Osteoblast (primary cell): ENCODE measurements around the gene POMT2. TPM values are rescaled to one million over a fixed set of nuclear protein-coding genes. Genes with fewer than 3 reads are reported as not detected.

ENCODE experiments used
- DNase-seq: peaks from one replicate; pipeline ENCODE4 v3.0.0; 2011; ENCODE audit warnings: low spot score, mixed read lengths; ENCODE audit not compliant: insufficient read length; ENCODE audit errors: missing footprints
- H2AFZ ChIP-seq: 2 replicates; pipeline ENCODE4 v1.6.0; 2011; ENCODE audit warnings: mild to moderate bottlenecking, low read length
- H3K27ac ChIP-seq: 2 replicates; pipeline ENCODE4 v1.5.1; 2011; ENCODE audit warnings: mild to moderate bottlenecking, low read depth, low read length, moderate library complexity
- H3K27me3 ChIP-seq: 2 replicates; pipeline ENCODE4 v1.6.0; 2012; ENCODE audit warnings: mild to moderate bottlenecking, control low read depth, inconsistent platforms, low read length, moderate library complexity; ENCODE audit not compliant: insufficient read depth
- H3K36me3 ChIP-seq: 2 replicates; pipeline ENCODE4 v1.5.1; 2011; ENCODE audit warnings: mild to moderate bottlenecking, low read length, control low read depth, moderate library complexity; ENCODE audit not compliant: insufficient read depth
- H3K4me1 ChIP-seq: 2 replicates; pipeline ENCODE4 v1.5.1; 2011; ENCODE audit warnings: mild to moderate bottlenecking, low read length, control low read depth, moderate library complexity; ENCODE audit not compliant: insufficient read depth
- H3K4me2 ChIP-seq: 2 replicates; pipeline ENCODE4 v1.6.0; 2011; ENCODE audit warnings: mild to moderate bottlenecking, low read length; ENCODE audit not compliant: insufficient read depth
- H3K4me3 ChIP-seq: fragments of 200-600 bp; sonication (generic); 3 replicates; pipeline ENCODE4 v1.5.1; 2012; ENCODE audit warnings: mild to moderate bottlenecking, low read length, inconsistent platforms; ENCODE audit not compliant: insufficient read depth
- H3K79me2 ChIP-seq: 2 replicates; pipeline ENCODE4 v1.6.0; 2012; ENCODE audit warnings: mild to moderate bottlenecking, low read length, control low read depth, inconsistent platforms; ENCODE audit not compliant: insufficient read depth
- H3K9me3 ChIP-seq: 2 replicates; pipeline ENCODE4 v1.5.1; 2011; ENCODE audit warnings: low read depth, low read length, control low read depth
- H4K20me1 ChIP-seq: 2 replicates; pipeline ENCODE4 v1.6.0; 2012; ENCODE audit warnings: mild to moderate bottlenecking, low read length, control low read depth; ENCODE audit not compliant: insufficient read depth
- total RNA-seq: library from RNA; depleted of rRNA; stranded (reverse); fragments of >200 nt; gene quantifications from 2 replicates; pipeline ENCODE4 v1.2.3, GENCODE V29; 2012
- TF ChIP-seq, protein P1 (sequence below): IDR thresholded peaks from 2 replicates; pipeline ENCODE4 v1.5.1; 2011; ENCODE audit warnings: mild to moderate bottlenecking, low read depth, low read length, moderate library complexity; ENCODE audit errors: extremely low read depth

Gene POMT2
- total RNA-seq, 1 donor, result 11.6 TPM

DNA sequence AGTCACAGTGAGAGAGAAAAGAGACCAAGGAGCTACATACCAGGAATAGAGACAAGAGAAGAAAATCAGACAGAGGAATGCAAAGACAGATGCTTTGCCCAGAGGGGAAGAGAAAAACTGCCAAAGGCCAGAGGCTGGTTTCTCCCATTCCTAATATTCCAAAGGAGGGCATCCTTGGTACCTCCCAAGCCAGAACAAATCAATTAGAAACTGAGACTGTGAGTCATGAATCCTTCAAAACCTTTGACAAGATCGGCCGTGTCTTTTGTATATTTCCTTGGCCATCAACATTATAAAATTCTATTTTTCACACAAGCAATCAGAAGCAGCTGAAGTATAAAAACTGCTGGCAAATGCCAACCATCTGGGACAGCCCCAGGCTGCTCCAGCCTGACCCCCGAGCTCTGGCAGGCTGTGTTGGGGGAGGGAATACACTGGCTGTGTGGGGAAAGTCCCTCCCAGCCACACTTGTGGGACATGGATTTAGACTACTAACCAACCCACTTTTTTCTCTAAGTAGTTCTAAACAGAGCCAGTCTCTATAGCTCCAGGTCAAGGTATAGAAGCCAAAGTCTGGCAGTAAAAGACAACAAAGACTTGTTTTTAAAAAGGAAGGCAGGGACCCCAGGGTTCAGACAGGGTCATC, 13.7 kb downstream of the POMT2 start:
- H3K4me3 ChIP-seq, result peak overlapping the region; percentile 6
- no peak for DNase-seq
- no peaks in the 10 kb centered on the region for H3K9me3 ChIP-seq
- H4K20me1 ChIP-seq, result peaks cover 8% of the 10 kb centered on the region
- TF ChIP-seq, protein P1, sequence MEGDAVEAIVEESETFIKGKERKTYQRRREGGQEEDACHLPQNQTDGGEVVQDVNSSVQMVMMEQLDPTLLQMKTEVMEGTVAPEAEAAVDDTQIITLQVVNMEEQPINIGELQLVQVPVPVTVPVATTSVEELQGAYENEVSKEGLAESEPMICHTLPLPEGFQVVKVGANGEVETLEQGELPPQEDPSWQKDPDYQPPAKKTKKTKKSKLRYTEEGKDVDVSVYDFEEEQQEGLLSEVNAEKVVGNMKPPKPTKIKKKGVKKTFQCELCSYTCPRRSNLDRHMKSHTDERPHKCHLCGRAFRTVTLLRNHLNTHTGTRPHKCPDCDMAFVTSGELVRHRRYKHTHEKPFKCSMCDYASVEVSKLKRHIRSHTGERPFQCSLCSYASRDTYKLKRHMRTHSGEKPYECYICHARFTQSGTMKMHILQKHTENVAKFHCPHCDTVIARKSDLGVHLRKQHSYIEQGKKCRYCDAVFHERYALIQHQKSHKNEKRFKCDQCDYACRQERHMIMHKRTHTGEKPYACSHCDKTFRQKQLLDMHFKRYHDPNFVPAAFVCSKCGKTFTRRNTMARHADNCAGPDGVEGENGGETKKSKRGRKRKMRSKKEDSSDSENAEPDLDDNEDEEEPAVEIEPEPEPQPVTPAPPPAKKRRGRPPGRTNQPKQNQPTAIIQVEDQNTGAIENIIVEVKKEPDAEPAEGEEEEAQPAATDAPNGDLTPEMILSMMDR, result no peak
- no peaks in the 10 kb centered on the region for H3K27me3 ChIP-seq
- peaks cover 30% of the 10 kb centered on the region for H3K4me1 ChIP-seq
- H3K36me3 ChIP-seq, result peaks cover 10% of the 10 kb centered on the region
- peak overlapping the region; percentile 34 for H3K27ac ChIP-seq
- H2AFZ ChIP-seq, result peak overlapping the region; percentile 10
- peak overlapping the region; percentile 39 for H3K4me2 ChIP-seq
- H3K79me2 ChIP-seq, result peaks cover 6% of the 10 kb centered on the region

- Histone ChIP-seq H4K20me1 (peaks cover 8% of the 10 kb centered on the region), H3K4me1 (peaks cover 30% of the 10 kb centered on the region), H3K27me3 (no peaks in the 10 kb centered on the region), H2AFZ (peak overlapping the region; percentile 10), H3K79me2 (peaks cover 2% of the 10 kb centered on the region), H3K4me3 (no peak overlapping the region), H3K9me3 (no peaks in the 10 kb centered on the region), H3K27ac (peak overlapping the region; percentile 34), H3K36me3 (peaks cover 10% of the 10 kb centered on the region), H3K4me2 (peak overlapping the region; percentile 39)
- TF ChIP-seq, protein P1, result no peak
- DNase-seq, result no peak
Measured at GRCh38 chr14:77306416-77306815, 14.3 kb downstream of the POMT2 start.

- Histone ChIP-seq H3K4me2 (no peak overlapping the region), H3K4me1 (peaks cover 30% of the 10 kb centered on the region)
Measured at GRCh38 chr14:77305696-77306095, 15.0 kb downstream of the POMT2 start.

More at GRCh38 chr14:77305696-77306095, 15.0 kb downstream of the POMT2 start:
- H3K79me2 ChIP-seq, result no peaks in the 10 kb centered on the region
- TF ChIP-seq, protein P1, result no peak
- H3K4me3 ChIP-seq, result no peak overlapping the region
- no peaks in the 10 kb centered on the region for H3K9me3 ChIP-seq
- no peak overlapping the region for H2AFZ ChIP-seq
- peaks cover 10% of the 10 kb centered on the region for H3K36me3 ChIP-seq
- no peak overlapping the region for H3K27ac ChIP-seq
- no peak for DNase-seq
- no peaks in the 10 kb centered on the region for H3K27me3 ChIP-seq
- peaks cover 8% of the 10 kb centered on the region for H4K20me1 ChIP-seq
